HL-60 (cell line): Measurements from ENCODE around the gene DUSP6.
A peak's percentile ranks its signal among the peaks of the same experiment; 100 is the strongest.

Experiments used
- DNase-seq, 2 experiments: peaks; one replicate each; pipeline ENCODE4 v3.0.0-alpha.2; 2010 to 2020; ENCODE audit warnings: low read depth in 1 of 2, low spot score in 1 of 2
- H3K27ac ChIP-seq: fragments of 250-450 bp; sonication (Bioruptor Pico); replicated peaks from 2 replicates; pipeline ENCODE4 v1.5.1; 2020; ENCODE audit warnings: mild to moderate bottlenecking, moderate library complexity
- H3K27me3 ChIP-seq: fragments of 250-450 bp; sonication (Bioruptor Pico); 2 replicates; pipeline ENCODE4 v1.5.1; 2021; ENCODE audit warnings: mild to moderate bottlenecking, moderate library complexity; ENCODE audit not compliant: insufficient read depth, poor library complexity, severe bottlenecking
- H3K4me3 ChIP-seq: replicated peaks from 2 replicates; pipeline ENCODE4 v1.5.1; 2011; ENCODE audit warnings: mild to moderate bottlenecking, control low read depth, low read length; ENCODE audit not compliant: insufficient read depth
- GABPA ChIP-seq: IDR thresholded peaks from 2 replicates; pipeline ENCODE4 v1.6.1; 2012; ENCODE audit warnings: low read depth
- POLR2AphosphoS5 ChIP-seq: IDR thresholded peaks from 2 replicates; pipeline ENCODE4 v1.6.1; 2012; ENCODE audit warnings: low read depth
- SPI1 ChIP-seq: IDR thresholded peaks from 2 replicates; pipeline ENCODE4 v1.6.1; 2012; ENCODE audit warnings: low read depth, mild to moderate bottlenecking, borderline replicate concordance
- TF ChIP-seq, protein P1 (sequence below): IDR thresholded peaks from 2 replicates; pipeline ENCODE4 v1.6.1; 2012; ENCODE audit warnings: low read depth; ENCODE audit not compliant: insufficient replicate concordance
- TF ChIP-seq, protein P2 (sequence below): IDR thresholded peaks from one replicate; pipeline ENCODE4 v1.5.1; 2011; ENCODE audit warnings: low read length, control low read depth, inconsistent platforms; ENCODE audit not compliant: insufficient read depth

Gene DUSP6

DNA sequence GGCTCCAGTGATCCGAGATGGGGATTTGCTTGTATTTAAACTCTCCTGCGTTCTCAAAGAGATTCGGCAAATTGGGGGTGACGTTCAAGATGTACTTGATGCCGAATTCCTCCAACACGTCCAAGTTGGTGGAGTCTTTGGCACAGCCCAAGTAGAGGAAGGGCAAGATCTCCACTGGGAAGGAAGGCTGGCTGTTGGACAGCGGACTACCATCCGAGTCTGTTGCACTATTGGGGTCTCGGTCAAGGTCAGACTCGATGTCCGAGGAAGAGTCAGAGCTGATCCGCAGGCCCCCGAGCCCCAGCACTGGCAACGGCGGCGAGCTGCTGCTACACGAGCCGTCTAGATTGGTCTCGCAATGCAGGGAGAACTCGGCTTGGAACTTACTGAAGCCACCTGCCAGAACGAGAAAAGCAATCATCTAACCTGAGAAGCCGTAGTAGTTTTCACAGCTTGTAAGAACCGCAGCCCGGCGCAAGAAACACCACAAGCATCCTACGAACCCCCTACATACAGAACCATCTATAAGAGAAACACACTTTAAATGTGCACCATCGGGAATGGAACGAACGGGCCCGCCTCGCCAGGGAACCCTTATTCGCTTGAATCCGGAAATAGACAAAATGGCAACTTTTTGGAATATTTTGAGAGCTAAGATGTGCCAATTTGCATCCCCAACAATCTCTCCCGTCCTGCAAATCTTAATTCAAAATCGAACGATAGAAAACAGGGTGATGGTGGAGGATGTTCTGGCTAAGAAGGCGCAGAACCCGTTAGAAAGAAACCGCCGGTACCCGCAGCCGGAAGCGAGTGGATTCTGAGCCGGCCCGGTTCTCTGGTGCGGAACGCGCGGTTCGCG, 1.4 kb downstream of the DUSP6 start:
- Histone ChIP-seq H3K27me3 (no peaks in the 10 kb centered on the region), H3K27ac (peak overlapping the region; percentile 93), H3K4me3 (peak overlapping the region; percentile 59)
- TF ChIP-seq GABPA, result no peak
- TF ChIP-seq, protein P1, sequence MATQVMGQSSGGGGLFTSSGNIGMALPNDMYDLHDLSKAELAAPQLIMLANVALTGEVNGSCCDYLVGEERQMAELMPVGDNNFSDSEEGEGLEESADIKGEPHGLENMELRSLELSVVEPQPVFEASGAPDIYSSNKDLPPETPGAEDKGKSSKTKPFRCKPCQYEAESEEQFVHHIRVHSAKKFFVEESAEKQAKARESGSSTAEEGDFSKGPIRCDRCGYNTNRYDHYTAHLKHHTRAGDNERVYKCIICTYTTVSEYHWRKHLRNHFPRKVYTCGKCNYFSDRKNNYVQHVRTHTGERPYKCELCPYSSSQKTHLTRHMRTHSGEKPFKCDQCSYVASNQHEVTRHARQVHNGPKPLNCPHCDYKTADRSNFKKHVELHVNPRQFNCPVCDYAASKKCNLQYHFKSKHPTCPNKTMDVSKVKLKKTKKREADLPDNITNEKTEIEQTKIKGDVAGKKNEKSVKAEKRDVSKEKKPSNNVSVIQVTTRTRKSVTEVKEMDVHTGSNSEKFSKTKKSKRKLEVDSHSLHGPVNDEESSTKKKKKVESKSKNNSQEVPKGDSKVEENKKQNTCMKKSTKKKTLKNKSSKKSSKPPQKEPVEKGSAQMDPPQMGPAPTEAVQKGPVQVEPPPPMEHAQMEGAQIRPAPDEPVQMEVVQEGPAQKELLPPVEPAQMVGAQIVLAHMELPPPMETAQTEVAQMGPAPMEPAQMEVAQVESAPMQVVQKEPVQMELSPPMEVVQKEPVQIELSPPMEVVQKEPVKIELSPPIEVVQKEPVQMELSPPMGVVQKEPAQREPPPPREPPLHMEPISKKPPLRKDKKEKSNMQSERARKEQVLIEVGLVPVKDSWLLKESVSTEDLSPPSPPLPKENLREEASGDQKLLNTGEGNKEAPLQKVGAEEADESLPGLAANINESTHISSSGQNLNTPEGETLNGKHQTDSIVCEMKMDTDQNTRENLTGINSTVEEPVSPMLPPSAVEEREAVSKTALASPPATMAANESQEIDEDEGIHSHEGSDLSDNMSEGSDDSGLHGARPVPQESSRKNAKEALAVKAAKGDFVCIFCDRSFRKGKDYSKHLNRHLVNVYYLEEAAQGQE, result peak; percentile 63
- TF ChIP-seq POLR2AphosphoS5, result 0 out of 2 replicates have a peak, but pooled peaks have one; percentile 12
- TF ChIP-seq, protein P2, sequence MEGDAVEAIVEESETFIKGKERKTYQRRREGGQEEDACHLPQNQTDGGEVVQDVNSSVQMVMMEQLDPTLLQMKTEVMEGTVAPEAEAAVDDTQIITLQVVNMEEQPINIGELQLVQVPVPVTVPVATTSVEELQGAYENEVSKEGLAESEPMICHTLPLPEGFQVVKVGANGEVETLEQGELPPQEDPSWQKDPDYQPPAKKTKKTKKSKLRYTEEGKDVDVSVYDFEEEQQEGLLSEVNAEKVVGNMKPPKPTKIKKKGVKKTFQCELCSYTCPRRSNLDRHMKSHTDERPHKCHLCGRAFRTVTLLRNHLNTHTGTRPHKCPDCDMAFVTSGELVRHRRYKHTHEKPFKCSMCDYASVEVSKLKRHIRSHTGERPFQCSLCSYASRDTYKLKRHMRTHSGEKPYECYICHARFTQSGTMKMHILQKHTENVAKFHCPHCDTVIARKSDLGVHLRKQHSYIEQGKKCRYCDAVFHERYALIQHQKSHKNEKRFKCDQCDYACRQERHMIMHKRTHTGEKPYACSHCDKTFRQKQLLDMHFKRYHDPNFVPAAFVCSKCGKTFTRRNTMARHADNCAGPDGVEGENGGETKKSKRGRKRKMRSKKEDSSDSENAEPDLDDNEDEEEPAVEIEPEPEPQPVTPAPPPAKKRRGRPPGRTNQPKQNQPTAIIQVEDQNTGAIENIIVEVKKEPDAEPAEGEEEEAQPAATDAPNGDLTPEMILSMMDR, result no peak
- TF ChIP-seq SPI1, result no peak
- DNase-seq, result peak in 1 of 2 experiments; percentile 36

DNA sequence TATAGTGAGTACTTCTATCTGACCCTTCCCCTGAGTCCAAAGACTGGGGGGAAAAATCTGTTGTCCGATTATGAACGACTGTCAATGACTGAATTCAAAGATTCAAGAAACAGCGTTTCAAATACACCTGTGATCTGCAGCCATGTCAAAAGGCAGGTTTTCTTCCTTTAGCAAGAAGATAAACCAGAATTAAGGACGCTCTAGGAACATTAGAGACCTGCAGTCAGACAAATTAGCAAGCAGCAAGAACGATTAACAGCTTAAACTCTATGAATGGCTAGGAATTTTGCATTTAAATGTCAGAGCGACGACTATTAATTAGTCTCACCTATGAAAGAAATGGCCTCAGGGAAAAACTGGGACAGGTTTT, 2.1 kb downstream of the DUSP6 start:
- Histone ChIP-seq H3K27me3 (no peaks in the 10 kb centered on the region), H3K27ac (peak overlapping the region; percentile 93)

DNA sequence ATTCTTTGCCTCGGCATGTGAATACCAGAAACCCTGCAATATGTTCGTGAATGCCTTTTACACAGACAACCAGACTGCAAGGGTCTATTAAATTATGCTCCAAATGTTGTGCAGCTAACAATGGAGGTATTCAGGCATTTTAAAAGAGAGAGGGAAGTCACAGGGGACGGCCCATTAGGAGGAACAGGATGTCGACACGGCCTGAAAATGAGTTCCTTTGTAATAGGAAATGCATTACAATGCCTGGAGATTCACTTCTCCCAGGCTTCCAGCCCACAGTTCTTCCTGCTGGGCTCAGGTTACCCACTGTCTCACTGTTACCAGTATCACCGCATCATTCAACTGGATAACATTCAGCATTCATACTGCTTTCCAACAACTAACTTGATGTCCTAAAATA, 2.5 kb downstream of the DUSP6 start:
- TF ChIP-seq GABPA (peak; percentile 67), SPI1 (peak; percentile 75), POLR2AphosphoS5 (no peak; the same call in 1 of the 2 replicates)
- TF ChIP-seq, protein P1, result peak; percentile 13
- TF ChIP-seq, protein P2, result no peak
- peak in 1 of 2 experiments; percentile 83 for DNase-seq
- H3K4me3 ChIP-seq, result peak overlapping the region; percentile 59
- peak overlapping the region; percentile 93 for H3K27ac ChIP-seq
- H3K27me3 ChIP-seq, result no peaks in the 10 kb centered on the region

More for the DNA sequence above, 2.1 kb downstream of the DUSP6 start:
- TF ChIP-seq, protein P1, result no peak
- TF ChIP-seq, protein P2, result no peak
- no peak for TF ChIP-seq SPI1
- H3K4me3 ChIP-seq, result peak overlapping the region; percentile 59
- no peak for DNase-seq
